Stomach (tissue), 9 donors: ENCODE results near the gene ADAM19. TPM values are rescaled to one million over a fixed set of nuclear protein-coding genes. Genes with fewer than 3 reads are reported as not detected.
A peak's percentile ranks its signal among the peaks of the same experiment; 100 is the strongest.

Source experiments
- DNase-seq, 2 donors: peaks; one replicate each; pipeline versions ENCODE4 v3.0.0 to v3.0.0-alpha.2; 2013 to 2019
- H3K27ac ChIP-seq, 5 donors: fragments of 200-600 bp in 4 of 5; sonication (generic) in 4 of 5; one replicate each; pipeline ENCODE4 v1.5.1; 2013 to 2019; ENCODE audit warnings: mild to moderate bottlenecking in 1 of 5, moderate library complexity in 1 of 5
- H3K27me3 ChIP-seq, 3 donors: fragments of 200-600 bp; sonication (generic); one replicate each; pipeline ENCODE4 v1.5.1; 2017 to 2019; ENCODE audit warnings: mixed run types in 1 of 3
- H3K36me3 ChIP-seq, 4 donors: fragments of 200-600 bp; sonication (generic); 1 replicate in 3 of 4; 2 replicates in 1 of 4; pipeline ENCODE4 v1.5.1; 2016 to 2019
- H3K4me1 ChIP-seq, 4 donors: fragments of 200-600 bp; sonication (generic); one replicate each; pipeline ENCODE4 v1.5.1; 2016 to 2019
- H3K4me3 ChIP-seq, 4 donors: fragments of 200-600 bp; sonication (generic) in 3 of 4; one replicate each; pipeline ENCODE4 v1.5.1; 2016 to 2019; ENCODE audit warnings: mild to moderate bottlenecking in 1 of 4
- H3K9me3 ChIP-seq, 4 donors: fragments of 200-600 bp; sonication (generic); one replicate each; pipeline ENCODE4 v1.5.1; 2016 to 2019
- CTCF ChIP-seq, 7 experiments: fragments of 450-650 bp in 4 of 7; fragments of 200-600 bp in 3 of 7; sonication (generic) in 3 of 7; IDR thresholded peaks; one replicate each; pipeline ENCODE4 v1.5.1; 2016 to 2019; ENCODE audit warnings: antibody characterized with exemption in 7 of 7, control low read depth in 2 of 7, mild to moderate bottlenecking in 1 of 7
- EP300 ChIP-seq: sonication (generic); formaldehyde crosslinking; IDR thresholded peaks from one replicate; pipeline ENCODE4 v1.6.1; 2017; ENCODE audit warnings: antibody characterized with exemption
- POLR2A ChIP-seq, 4 donors: fragments of 450-650 bp; IDR thresholded peaks; one replicate each; pipeline ENCODE4 v1.6.1; 2016; ENCODE audit warnings: antibody characterized with exemption in 4 of 4, control low read depth in 2 of 4, mild to moderate bottlenecking in 1 of 4, moderate library complexity in 1 of 4
- POLR2AphosphoS5 ChIP-seq, 3 donors: sonication (generic); formaldehyde crosslinking; IDR thresholded peaks; one replicate each; pipeline ENCODE4 v1.6.1; 2016; ENCODE audit warnings: antibody characterized with exemption in 3 of 3
- WGBS, 5 donors: extraction: QIAGEN DNeasy Blood & Tissue Kit in 3 of 5; methylation state at CpG; one replicate each; pipeline versions ENCODE4 v1.1.5 to v1.1.7; 2013 to 2018; 5-methylcytosine and 5-hydroxymethylcytosine counted together
- intact Hi-C: fragments of 100-400 bp; cut with DNase I; formaldehyde crosslinking; loops from one replicate; pipeline ENCODE4 v1.15.1; 2023; ENCODE audit warnings: low total_unique reads
- polyA plus RNA-seq, 3 donors: library from polyadenylated mRNA; stranded (reverse); fragments of 200-250 nt; gene quantifications; one replicate each; pipeline ENCODE4 v1.2.3, GENCODE V29; 2013
- total RNA-seq, 5 donors: library from RNA; depleted of rRNA; stranded (reverse); fragments of >200 nt; gene quantifications; one replicate each; pipeline versions ENCODE4 v1.1.0 to v1.2.3, GENCODE V29; 2014 to 2016
- donor health status: healthy with polysubstance abuse.
- donor health status: Bipolar disorder and iron deficiency.
- donor health status: healthy.

Gene ADAM19
- total and polyA plus RNA-seq, 8 donors, result 1.2 to 42.8 (median 6.4) TPM

GRCh38 chr5:157576678-157577077, 1.1 kb upstream of the ADAM19 start:
- Histone ChIP-seq H3K4me1 (peaks cover 11 to 47% (median 22%) of the 10 kb centered on the region in 4 donors), H3K27me3 (peaks cover 0 to 22% (median 18%) of the 10 kb centered on the region in 3 donors), H3K27ac (peak overlapping the region in 2 of 5 donors; percentile 86 to 92), H3K9me3 (no peaks in the 10 kb centered on the region), H3K36me3 (no peaks in the 10 kb centered on the region), H3K4me3 (no peak overlapping the region)
- WGBS, 5 donors, result 73 to 85% (median 75%) methylated on average over 4 of the region's 4 CpGs
- no peak for DNase-seq
- TF ChIP-seq CTCF (IDR thresholded peaks at IDR 0.05) (no peak), POLR2AphosphoS5 (IDR thresholded peaks at IDR 0.05) (no peak), POLR2A (IDR thresholded peaks at IDR 0.05) (no peak), EP300 (no peak)
- intact Hi-C loops, result no loop called here

GRCh38 chr5:157574456-157575380, 857 bp downstream of the ADAM19 start:
- Histone ChIP-seq H3K4me1 (peaks cover 14 to 67% (median 30%) of the 10 kb centered on the region in 4 donors), H3K27ac (peak overlapping the region; percentile 70 to 92 (median 87)), H3K4me3 (peak overlapping the region; percentile 62 to 87 (median 72)), H3K27me3 (peaks cover 0 to 22% (median 18%) of the 10 kb centered on the region in 3 donors), H3K36me3 (peaks cover 0 to 6% (median 0%) of the 10 kb centered on the region in 4 donors), H3K9me3 (no peaks in the 10 kb centered on the region)
- 10 to 12% (median 11%) methylated on average over 44 to 61 of the region's 61 CpGs for WGBS, 5 donors
- DNase-seq, result peak in 1 of 2 donors; percentile 61
- TF ChIP-seq CTCF (IDR thresholded peaks at IDR 0.05) (no peak), POLR2A (IDR thresholded peaks at IDR 0.05) (no peak), EP300 (no peak), POLR2AphosphoS5 (IDR thresholded peaks at IDR 0.05) (no peak)
- intact Hi-C loops, result no loop called here

- TF ChIP-seq EP300, result no peak
- no peak for TF ChIP-seq CTCF (IDR thresholded peaks at IDR 0.05)
- TF ChIP-seq POLR2AphosphoS5 (IDR thresholded peaks at IDR 0.05), result no peak
- TF ChIP-seq POLR2A (IDR thresholded peaks at IDR 0.05), result no peak
- Histone ChIP-seq H3K27ac (peak overlapping the region; percentile 37 to 92 (median 59)), H3K4me1 (peaks cover 14 to 89% (median 33%) of the 10 kb centered on the region in 4 donors), H3K27me3 (peaks cover 0 to 22% (median 18%) of the 10 kb centered on the region in 3 donors), H3K4me3 (peak overlapping the region in 1 of 4 donors; percentile 14), H3K9me3 (no peaks in the 10 kb centered on the region), H3K36me3 (peaks cover 0 to 21% (median 3%) of the 10 kb centered on the region in 4 donors)
- intact Hi-C loops, result no loop called here
- WGBS, 5 donors, result 19 to 38% (median 29%) methylated on average over 6 of the region's 6 CpGs
- DNase-seq, result peak in 1 of 2 donors; percentile 70
Observed at GRCh38 chr5:157571357-157571827, 4.2 kb downstream of the ADAM19 start.

- no peak for DNase-seq
- intact Hi-C loops, result no loop called here
Observed at GRCh38 chr5:157570531-157571200, 4.9 kb downstream of the ADAM19 start.

More at GRCh38 chr5:157570531-157571200, 4.9 kb downstream of the ADAM19 start:
- peaks cover 11 to 90% (median 31%) of the 10 kb centered on the region in 4 donors for H3K4me1 ChIP-seq
- peaks cover 0 to 21% (median 3%) of the 10 kb centered on the region in 4 donors for H3K36me3 ChIP-seq
- TF ChIP-seq CTCF (IDR thresholded peaks at IDR 0.05), result no peak
- no peak for TF ChIP-seq POLR2A (IDR thresholded peaks at IDR 0.05)
- TF ChIP-seq EP300, result no peak
- TF ChIP-seq POLR2AphosphoS5 (IDR thresholded peaks at IDR 0.05), result no peak
- peaks cover 0 to 18% (median 14%) of the 10 kb centered on the region in 3 donors for H3K27me3 ChIP-seq
- 76 to 85% (median 80%) methylated on average over 2 of the region's 2 CpGs for WGBS, 5 donors
- H3K27ac ChIP-seq, result peak overlapping the region in 4 of 5 donors; percentile 54 to 92 (median 73)
- H3K9me3 ChIP-seq, result no peaks in the 10 kb centered on the region
- H3K4me3 ChIP-seq, result no peak overlapping the region
